Upper lobe of left lung (tissue), 4 donors: Measurements from ENCODE around the gene POU3F1.

Experiments used
- CTCF ChIP-seq, 6 experiments: fragments of 450-650 bp in 4 of 6; fragments of 200-600 bp in 2 of 6; sonication (generic) in 2 of 6; IDR thresholded peaks; one replicate each; pipeline ENCODE4 v1.5.1; 2016 to 2019; ENCODE audit warnings: antibody characterized with exemption in 6 of 6
- POLR2A ChIP-seq, 4 donors: fragments of 450-650 bp; IDR thresholded peaks; one replicate each; pipeline ENCODE4 v1.5.1; 2016 to 2017; ENCODE audit warnings: antibody characterized with exemption in 4 of 4, mild to moderate bottlenecking in 2 of 4
- POLR2AphosphoS5 ChIP-seq, 2 donors: sonication (generic); formaldehyde crosslinking; IDR thresholded peaks; one replicate each; pipeline ENCODE4 v1.5.1; 2017; ENCODE audit warnings: antibody characterized with exemption in 2 of 2

DNA sequence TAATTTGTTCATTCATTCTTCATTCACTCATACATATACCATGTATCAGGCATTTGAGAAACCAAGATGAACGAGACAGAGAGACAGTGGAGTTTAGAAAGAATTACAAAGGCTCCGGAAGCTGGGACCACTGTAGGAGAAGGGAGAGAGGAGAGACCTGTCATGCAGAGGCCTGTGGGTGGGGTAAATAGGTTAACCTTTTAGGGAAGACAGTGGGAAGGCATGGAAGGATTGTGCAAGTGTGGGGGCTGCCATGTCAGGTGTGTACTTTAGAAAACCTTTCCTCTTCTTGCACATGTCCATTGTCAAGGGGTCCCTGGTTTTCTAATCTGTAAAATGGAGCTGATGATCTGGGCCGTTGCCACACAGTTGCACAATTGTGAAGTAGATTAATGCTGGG is 44.2 kb upstream of the POU3F1 start:
- TF ChIP-seq CTCF (IDR thresholded peaks at IDR 0.05) (no peak), POLR2A (IDR thresholded peaks at IDR 0.05) (no peak), POLR2AphosphoS5 (IDR thresholded peaks at IDR 0.05) (no peak)
